Measurements from ENCODE around the gene LNP1. TPM values are rescaled to one million over a fixed set of nuclear protein-coding genes. Genes with fewer than 3 reads are reported as not detected.

The LNP1 gene
- total RNA-seq, 2 donors from 2014 or later: 4.6 to 6.2 TPM

GRCh38 chr3:100448079-100448478 is 46.7 kb downstream of the LNP1 start:
- 36 to 53% methylated on average over 1 of the region's 1 CpG for WGBS, 2 donors
- intact Hi-C loops (cut with DNase I): no loop called here
- Histone ChIP-seq H3K27ac (no peak overlapping the region), H3K4me1 (peaks cover 20% of the 10 kb centered on the region), H3K36me3 (replicated peaks in 1 of 2; ENCODE audit: insufficient read depth in 1 of 2, low read depth in 2 of 2) (no peaks in the 10 kb centered on the region), H3K4me3 (no peak overlapping the region), H3K9me3 (no peaks in the 10 kb centered on the region), H3K27me3 (no peaks in the 10 kb centered on the region)
- DNase-seq (no peak), ATAC-seq (no peak)
- TF ChIP-seq POLR2A (IDR thresholded peaks at IDR 0.05): no peak
- TF ChIP-seq, protein P1, sequence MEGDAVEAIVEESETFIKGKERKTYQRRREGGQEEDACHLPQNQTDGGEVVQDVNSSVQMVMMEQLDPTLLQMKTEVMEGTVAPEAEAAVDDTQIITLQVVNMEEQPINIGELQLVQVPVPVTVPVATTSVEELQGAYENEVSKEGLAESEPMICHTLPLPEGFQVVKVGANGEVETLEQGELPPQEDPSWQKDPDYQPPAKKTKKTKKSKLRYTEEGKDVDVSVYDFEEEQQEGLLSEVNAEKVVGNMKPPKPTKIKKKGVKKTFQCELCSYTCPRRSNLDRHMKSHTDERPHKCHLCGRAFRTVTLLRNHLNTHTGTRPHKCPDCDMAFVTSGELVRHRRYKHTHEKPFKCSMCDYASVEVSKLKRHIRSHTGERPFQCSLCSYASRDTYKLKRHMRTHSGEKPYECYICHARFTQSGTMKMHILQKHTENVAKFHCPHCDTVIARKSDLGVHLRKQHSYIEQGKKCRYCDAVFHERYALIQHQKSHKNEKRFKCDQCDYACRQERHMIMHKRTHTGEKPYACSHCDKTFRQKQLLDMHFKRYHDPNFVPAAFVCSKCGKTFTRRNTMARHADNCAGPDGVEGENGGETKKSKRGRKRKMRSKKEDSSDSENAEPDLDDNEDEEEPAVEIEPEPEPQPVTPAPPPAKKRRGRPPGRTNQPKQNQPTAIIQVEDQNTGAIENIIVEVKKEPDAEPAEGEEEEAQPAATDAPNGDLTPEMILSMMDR (IDR thresholded peaks at IDR 0.05): no peak

DNA sequence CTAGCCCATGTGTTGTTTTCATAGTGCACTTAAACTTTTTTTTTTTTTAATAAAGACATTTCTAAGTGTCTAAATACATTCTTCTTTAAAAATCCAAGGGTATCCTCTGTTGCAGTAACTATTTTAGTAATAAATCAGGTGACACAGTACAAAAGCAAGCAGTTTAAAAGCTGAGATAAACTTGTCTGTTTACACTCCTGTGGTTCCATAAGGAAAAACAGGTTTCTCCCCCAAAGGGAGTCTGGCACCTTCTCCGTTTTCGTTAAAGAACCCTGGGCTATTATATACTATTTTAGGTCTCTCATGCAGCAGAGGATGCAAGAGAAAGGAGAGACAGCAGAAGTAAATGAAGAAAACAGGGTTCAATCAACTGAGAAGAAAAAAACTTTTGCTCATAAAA is 47.9 kb downstream of the LNP1 start:
- Histone ChIP-seq H3K4me3 (no peak overlapping the region), H3K27ac (no peak overlapping the region), H3K36me3 (replicated peaks in 1 of 2; ENCODE audit: insufficient read depth in 1 of 2, low read depth in 2 of 2) (no peaks in the 10 kb centered on the region), H3K27me3 (no peaks in the 10 kb centered on the region), H3K9me3 (no peaks in the 10 kb centered on the region), H3K4me1 (peaks cover 20% of the 10 kb centered on the region)
- ATAC-seq (no peak), DNase-seq (no peak)
- 19 to 41% methylated on average over 2 of the region's 2 CpGs for WGBS, 2 donors
- no peak for TF ChIP-seq POLR2A (IDR thresholded peaks at IDR 0.05)
- TF ChIP-seq, protein P1 (IDR thresholded peaks at IDR 0.05): no peak
- intact Hi-C loops (cut with DNase I): no loop called here

DNA sequence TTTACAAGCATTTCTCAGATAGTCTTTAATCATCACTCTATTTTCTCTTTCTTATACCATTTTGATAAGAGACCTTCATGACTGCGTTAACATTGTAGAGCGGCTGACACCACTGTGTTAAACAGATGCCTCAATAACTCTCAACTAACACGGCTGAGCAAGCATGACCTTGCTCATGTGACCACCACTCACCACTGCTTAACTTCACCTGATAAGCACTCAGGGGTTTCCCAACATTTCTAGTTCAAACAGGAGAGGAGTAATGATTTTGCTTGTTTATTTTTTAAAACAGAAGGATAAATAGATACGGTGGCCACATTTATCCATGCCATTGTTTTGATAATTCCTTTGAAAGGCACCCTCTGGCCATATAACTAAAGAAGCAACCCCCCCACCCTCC is 53.3 kb downstream of the LNP1 start:
- H3K27me3 ChIP-seq: no peaks in the 10 kb centered on the region
- DNase-seq (peak in 2 of 4 donors; percentile 14 to 19), ATAC-seq (no peak)
- H3K4me3 ChIP-seq: no peak overlapping the region
- H3K4me1 ChIP-seq: peaks cover under 1% of the 10 kb centered on the region
- no peaks in the 10 kb centered on the region for H3K9me3 ChIP-seq
- WGBS, 2 donors: 34 to 43% methylated on average over 4 of the region's 4 CpGs
- no peaks in the 10 kb centered on the region for H3K36me3 ChIP-seq (replicated peaks in 1 of 2; ENCODE audit: insufficient read depth in 1 of 2, low read depth in 2 of 2)
- no peak overlapping the region for H3K27ac ChIP-seq
- TF ChIP-seq, protein P1 (IDR thresholded peaks at IDR 0.05): no peak
- TF ChIP-seq POLR2A (IDR thresholded peaks at IDR 0.05): no peak
- intact Hi-C loops (cut with DNase I): no loop called here

DNA sequence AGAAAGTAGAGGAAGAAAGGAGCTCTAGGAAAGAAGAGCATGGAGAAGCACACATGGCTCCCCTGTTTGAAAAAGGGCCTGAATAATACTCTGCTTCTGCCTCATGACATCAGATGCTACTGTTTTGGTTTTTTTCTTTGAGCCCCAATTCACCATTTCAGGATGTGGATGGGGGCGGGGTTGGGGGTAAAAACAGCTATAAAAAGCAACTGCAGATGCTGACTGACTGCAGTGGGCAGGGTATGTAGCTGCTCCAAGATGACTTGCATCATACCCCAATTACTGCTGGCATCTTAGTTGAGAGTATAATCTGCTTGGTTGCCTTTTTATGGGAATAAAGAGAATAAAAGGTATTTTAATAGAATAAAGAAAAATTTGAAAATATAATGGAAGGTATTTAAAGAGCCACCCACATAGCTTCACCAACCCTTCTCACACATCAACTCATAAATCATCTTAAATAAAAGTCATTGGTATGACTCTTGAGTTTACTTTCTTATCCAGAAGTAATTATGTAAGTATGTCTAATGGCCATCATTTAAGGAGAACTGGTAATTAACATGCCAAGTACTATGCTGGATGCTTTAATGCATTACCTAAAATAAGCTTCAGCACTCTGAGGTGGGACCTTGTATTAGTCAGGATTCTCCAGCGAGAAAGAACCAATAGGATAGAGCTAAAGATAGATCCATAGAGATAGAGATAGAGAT is 54.7 kb downstream of the LNP1 start:
- Histone ChIP-seq H3K4me1 (no peaks in the 10 kb centered on the region), H3K36me3 (replicated peaks in 1 of 2; ENCODE audit: insufficient read depth in 1 of 2, low read depth in 2 of 2) (no peaks in the 10 kb centered on the region), H3K27me3 (no peaks in the 10 kb centered on the region), H3K9me3 (no peaks in the 10 kb centered on the region), H3K4me3 (no peak overlapping the region), H3K27ac (no peak overlapping the region)
- 85 to 88% methylated on average over 2 of the region's 2 CpGs for WGBS, 2 donors
- no peak for DNase-seq
- no peak for TF ChIP-seq POLR2A (IDR thresholded peaks at IDR 0.05)
- TF ChIP-seq, protein P1 (IDR thresholded peaks at IDR 0.05): no peak
- intact Hi-C loops (cut with DNase I): no loop called here
- ATAC-seq: no peak

DNA sequence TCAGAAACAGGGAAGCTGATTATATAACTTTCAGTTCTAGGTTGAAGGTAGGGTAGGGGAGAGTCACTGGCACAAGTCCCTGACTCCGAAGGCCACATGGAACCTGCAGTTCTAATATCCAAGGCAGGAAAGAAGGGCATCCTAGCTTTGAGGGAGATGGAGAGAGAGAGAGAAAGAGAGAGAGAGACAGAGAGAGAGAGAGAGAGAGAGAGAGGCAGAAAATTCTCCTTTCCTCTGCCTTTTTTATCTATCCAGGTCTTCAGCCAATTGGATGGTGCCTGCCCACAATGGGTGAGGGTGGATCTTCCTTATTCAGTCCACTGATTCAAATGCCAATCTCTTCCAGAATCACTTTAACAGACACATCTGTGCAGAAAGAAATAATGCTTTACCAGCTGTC is 55.4 kb downstream of the LNP1 start:
- ATAC-seq (no peak), DNase-seq (no peak)
- H3K9me3 ChIP-seq: no peaks in the 10 kb centered on the region
- intact Hi-C loops (cut with DNase I): no loop called here
- no peaks in the 10 kb centered on the region for H3K4me1 ChIP-seq
- TF ChIP-seq, protein P1 (IDR thresholded peaks at IDR 0.05): no peak
- no peak for TF ChIP-seq POLR2A (IDR thresholded peaks at IDR 0.05)
- H3K36me3 ChIP-seq (replicated peaks in 1 of 2; ENCODE audit: insufficient read depth in 1 of 2, low read depth in 2 of 2): no peaks in the 10 kb centered on the region
- no peak overlapping the region for H3K4me3 ChIP-seq
- H3K27me3 ChIP-seq: no peaks in the 10 kb centered on the region
- H3K27ac ChIP-seq: no peak overlapping the region
- WGBS, 2 donors: 88 to 92% methylated on average over 1 of the region's 1 CpG

Measured in body of pancreas (tissue), 4 donors.